Tibial artery (tissue), 4 donors: ENCODE results near the gene TRIM39.

ENCODE experiments used
- DNase-seq, 2 donors: peaks; one replicate each; pipeline ENCODE4 v3.0.0-alpha.2; 2019
- H3K27ac ChIP-seq, 2 donors: fragments of 200-600 bp; sonication (generic) in 1 of 2; 1 replicate in 1 of 2; 2 replicates in 1 of 2; pipeline ENCODE4 v1.5.1; 2018 to 2019; ENCODE audit warnings: mild to moderate bottlenecking in 1 of 2
- H3K27me3 ChIP-seq, 2 donors: fragments of 200-600 bp; sonication (generic) in 1 of 2; one replicate each; pipeline versions ENCODE4 v1.5.1 to v1.6.0; 2016 to 2019
- H3K36me3 ChIP-seq, 3 donors: fragments of 200-600 bp; sonication (generic) in 2 of 3; one replicate each; pipeline ENCODE4 v1.5.1; 2016 to 2019; ENCODE audit warnings: mild to moderate bottlenecking in 2 of 3
- H3K4me1 ChIP-seq, 4 donors: fragments of 200-600 bp; sonication (generic) in 2 of 4; 1 replicate in 3 of 4; 2 replicates in 1 of 4; pipeline ENCODE4 v1.5.1; 2016 to 2019
- H3K4me3 ChIP-seq, 2 donors: fragments of 200-600 bp; sonication (generic) in 1 of 2; 1 replicate in 1 of 2; 2 replicates in 1 of 2; pipeline ENCODE4 v1.5.1; 2018 to 2019; ENCODE audit warnings: mild to moderate bottlenecking in 2 of 2
- H3K9me3 ChIP-seq, 3 donors: fragments of 200-600 bp; sonication (generic) in 1 of 3; one replicate each; pipeline ENCODE4 v1.5.1; 2016 to 2019
- intact Hi-C: fragments of 100-400 bp; cut with DNase I; formaldehyde crosslinking; loops from one replicate; pipeline ENCODE4 v1.15.0; 2023; ENCODE audit warnings: low total_unique reads
- TF ChIP-seq, protein P1 (sequence below), 2 experiments: fragments of 200-600 bp in 1 of 2; fragments of 450-650 bp in 1 of 2; IDR thresholded peaks; one replicate each; pipeline ENCODE4 v1.5.1; 2017 to 2019; ENCODE audit warnings: antibody characterized with exemption in 2 of 2, mild to moderate bottlenecking in 1 of 2, moderate library complexity in 1 of 2

TRIM39 gene

DNA sequence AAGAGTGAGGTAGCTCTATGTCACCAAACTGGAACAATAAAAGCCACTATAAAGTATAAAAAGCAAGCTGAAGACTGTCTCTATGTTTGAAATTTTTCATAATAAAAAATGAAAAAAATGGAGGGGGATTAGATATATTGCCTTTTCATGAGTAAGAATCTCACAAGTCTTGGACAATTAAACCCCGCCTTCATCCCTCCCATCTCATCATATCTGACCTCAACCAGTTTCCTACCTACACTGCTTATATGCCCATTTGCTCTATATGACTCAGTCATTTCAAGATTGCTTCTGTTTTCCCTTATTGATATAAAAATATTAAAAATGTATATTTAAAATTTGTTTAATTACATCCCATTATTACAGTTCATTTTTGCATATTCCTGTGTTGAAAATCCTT, 2.9 kb upstream of the TRIM39 start:
- no peak for DNase-seq
- TF ChIP-seq, protein P1, sequence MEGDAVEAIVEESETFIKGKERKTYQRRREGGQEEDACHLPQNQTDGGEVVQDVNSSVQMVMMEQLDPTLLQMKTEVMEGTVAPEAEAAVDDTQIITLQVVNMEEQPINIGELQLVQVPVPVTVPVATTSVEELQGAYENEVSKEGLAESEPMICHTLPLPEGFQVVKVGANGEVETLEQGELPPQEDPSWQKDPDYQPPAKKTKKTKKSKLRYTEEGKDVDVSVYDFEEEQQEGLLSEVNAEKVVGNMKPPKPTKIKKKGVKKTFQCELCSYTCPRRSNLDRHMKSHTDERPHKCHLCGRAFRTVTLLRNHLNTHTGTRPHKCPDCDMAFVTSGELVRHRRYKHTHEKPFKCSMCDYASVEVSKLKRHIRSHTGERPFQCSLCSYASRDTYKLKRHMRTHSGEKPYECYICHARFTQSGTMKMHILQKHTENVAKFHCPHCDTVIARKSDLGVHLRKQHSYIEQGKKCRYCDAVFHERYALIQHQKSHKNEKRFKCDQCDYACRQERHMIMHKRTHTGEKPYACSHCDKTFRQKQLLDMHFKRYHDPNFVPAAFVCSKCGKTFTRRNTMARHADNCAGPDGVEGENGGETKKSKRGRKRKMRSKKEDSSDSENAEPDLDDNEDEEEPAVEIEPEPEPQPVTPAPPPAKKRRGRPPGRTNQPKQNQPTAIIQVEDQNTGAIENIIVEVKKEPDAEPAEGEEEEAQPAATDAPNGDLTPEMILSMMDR (IDR thresholded peaks at IDR 0.05), result no peak
- Histone ChIP-seq H3K9me3 (no peaks in the 10 kb centered on the region), H3K27ac (no peak overlapping the region), H3K36me3 (no peaks in the 10 kb centered on the region), H3K4me3 (no peak overlapping the region), H3K4me1 (peaks cover 0 to 29% (median 14%) of the 10 kb centered on the region in 4 donors), H3K27me3 (no peaks in the 10 kb centered on the region)
- intact Hi-C loops, result loop anchor here (10.0 kb wide), 1 partner anchor 109 kb away; the partner anchor contains the start of gene TRIM26

DNA sequence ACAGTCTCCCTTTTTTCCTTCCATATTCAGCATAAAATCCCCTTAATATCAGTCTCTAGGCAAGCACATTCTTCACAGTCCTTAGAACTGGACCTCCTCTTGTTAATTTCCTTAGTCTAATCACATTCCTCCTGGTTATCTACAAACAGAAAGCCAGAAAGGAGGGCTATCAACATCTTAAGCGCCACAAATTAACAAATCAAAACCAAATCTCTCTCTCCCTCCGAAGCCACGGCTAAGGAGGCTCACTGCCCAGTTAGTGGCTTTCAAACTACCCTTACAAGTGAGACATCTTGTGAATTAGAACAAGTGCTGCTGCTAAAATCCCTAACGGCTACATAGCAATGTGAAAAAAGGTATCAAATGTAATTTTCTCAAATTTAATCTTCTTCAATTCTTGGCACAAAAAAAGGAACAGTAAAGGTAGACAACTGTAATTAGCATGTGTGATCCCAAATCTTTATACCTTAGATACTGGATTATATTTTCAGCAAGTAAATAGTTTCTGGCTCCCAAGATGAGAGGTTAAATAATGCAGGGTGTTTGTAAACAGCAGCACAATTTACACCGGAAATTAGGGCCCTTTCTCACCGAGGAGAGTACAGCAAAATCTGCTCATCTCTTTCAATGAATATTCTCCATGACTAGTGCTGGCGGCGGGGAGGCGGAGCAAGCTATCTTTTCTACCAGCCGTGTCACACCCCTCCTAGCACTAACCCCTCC, 1.4 kb upstream of the TRIM39 start:
- intact Hi-C loops, result loop anchor here (10.0 kb wide), 1 partner anchor 111 kb away; the partner anchor contains the start of gene TRIM26
- Histone ChIP-seq H3K9me3 (no peaks in the 10 kb centered on the region), H3K4me3 (peak overlapping the region; percentile 59 to 62), H3K27ac (peak overlapping the region; percentile 85 to 89), H3K36me3 (peaks cover 11 to 14% (median 12%) of the 10 kb centered on the region in 3 donors), H3K4me1 (peaks cover 0 to 29% (median 14%) of the 10 kb centered on the region in 4 donors), H3K27me3 (no peaks in the 10 kb centered on the region)
- peak in 1 of 2 donors; percentile 41 for DNase-seq
- TF ChIP-seq, protein P1 (IDR thresholded peaks at IDR 0.05), result no peak

DNA sequence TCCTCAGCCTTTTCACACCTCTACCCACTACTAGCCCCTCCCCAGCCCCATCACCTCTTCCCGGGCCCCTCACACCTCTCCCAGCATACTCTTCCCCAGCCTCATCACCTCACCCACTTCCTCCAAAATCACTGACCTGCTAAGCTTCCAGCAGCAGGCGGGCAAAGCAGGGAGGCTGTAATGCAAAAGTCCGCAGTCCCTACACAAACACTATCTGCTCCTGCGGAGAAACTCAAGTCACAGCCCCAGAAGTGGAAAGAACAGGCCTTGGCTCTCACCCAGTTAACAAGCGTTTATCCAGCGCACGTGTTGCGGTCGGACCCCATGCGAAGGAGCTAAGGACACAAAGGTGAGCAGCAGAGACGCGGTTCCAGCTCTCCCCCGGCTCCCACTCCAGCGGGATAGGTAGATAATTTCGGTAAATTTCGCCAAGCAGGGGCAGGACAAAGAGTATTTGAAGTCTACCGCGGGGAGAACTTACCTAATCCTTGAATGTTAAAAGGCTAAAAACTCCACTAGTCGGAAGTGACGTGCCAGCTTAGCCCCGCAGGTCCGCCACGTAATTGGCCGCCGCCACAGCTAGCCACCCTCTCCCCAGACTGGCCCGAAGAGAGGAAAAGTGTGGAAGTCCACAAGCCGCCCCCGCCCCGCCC, 728 bp upstream of the TRIM39 start:
- H3K4me3 ChIP-seq, result peak overlapping the region; percentile 59 to 62
- TF ChIP-seq, protein P1 (IDR thresholded peaks at IDR 0.05), result no peak
- H3K4me1 ChIP-seq, result peaks cover 0 to 29% (median 14%) of the 10 kb centered on the region in 4 donors
- H3K27me3 ChIP-seq, result no peaks in the 10 kb centered on the region
- intact Hi-C loops, result loop anchor here (10.0 kb wide), 1 partner anchor 111 kb away; the partner anchor contains the start of gene TRIM26
- H3K9me3 ChIP-seq, result no peaks in the 10 kb centered on the region
- DNase-seq, result no peak
- H3K27ac ChIP-seq, result peak overlapping the region; percentile 85 to 89
- H3K36me3 ChIP-seq, result peaks cover 16 to 21% (median 18%) of the 10 kb centered on the region in 3 donors

DNA sequence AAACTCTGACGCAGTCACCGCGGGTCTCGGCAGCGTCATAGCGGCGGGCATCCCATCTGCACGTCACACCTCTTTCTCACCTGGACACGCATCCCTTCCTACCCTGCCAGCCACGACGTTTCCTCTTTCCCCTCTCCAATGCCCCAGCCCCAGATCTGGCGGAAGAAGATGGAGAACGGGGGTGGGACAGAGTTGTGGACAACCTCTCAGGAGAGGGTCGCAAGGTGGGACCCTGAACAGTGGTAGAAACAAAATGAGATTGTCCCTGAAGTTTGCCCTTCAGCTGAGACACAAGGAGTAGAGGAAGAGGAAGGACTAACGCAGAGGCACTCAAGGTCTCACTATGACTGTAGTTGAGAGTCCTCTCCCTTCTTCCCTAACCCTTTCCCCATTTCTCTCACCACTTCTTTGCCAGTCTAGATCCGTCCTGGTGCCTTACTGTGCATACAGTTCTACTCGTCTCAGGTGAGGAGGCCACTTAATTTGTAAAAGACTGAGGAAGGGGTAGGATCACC, 562 bp downstream of the TRIM39 start:
- peaks cover 0 to 29% (median 14%) of the 10 kb centered on the region in 4 donors for H3K4me1 ChIP-seq
- intact Hi-C loops, result loop anchor here (10.0 kb wide), 1 partner anchor 112 kb away; the partner anchor contains the start of gene TRIM26
- peaks cover 29 to 34% (median 29%) of the 10 kb centered on the region in 3 donors for H3K36me3 ChIP-seq
- H3K27ac ChIP-seq, result peak overlapping the region; percentile 85 to 89
- TF ChIP-seq, protein P1 (IDR thresholded peaks at IDR 0.05), result no peak
- no peaks in the 10 kb centered on the region for H3K9me3 ChIP-seq
- peak in 1 of 2 donors; percentile 49 for DNase-seq
- peak overlapping the region; percentile 59 to 62 for H3K4me3 ChIP-seq
- no peaks in the 10 kb centered on the region for H3K27me3 ChIP-seq

DNA sequence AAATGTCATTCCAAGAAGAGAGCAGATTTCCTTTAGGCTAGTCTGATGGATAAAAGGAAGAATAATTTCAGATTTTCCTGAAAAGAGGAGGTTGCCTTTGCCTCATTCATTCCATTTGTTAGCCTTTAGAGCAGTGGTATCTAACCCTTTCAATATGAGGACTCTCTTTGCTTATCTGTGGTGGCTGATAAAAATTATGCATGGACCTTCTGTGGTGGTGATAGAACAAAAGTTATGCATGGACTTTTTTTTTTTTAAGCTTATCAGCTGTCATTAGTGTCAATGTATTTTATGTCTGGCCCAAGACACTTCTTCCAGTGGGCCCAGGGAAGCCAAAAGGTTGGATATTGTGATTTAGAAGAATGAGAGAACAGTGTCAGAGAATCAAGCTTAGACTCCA, 1.7 kb downstream of the TRIM39 start:
- no peaks in the 10 kb centered on the region for H3K27me3 ChIP-seq
- peaks cover 31 to 43% (median 38%) of the 10 kb centered on the region in 3 donors for H3K36me3 ChIP-seq
- H3K9me3 ChIP-seq, result no peaks in the 10 kb centered on the region
- peaks cover 0 to 29% (median 14%) of the 10 kb centered on the region in 4 donors for H3K4me1 ChIP-seq
- TF ChIP-seq, protein P1 (IDR thresholded peaks at IDR 0.05), result no peak
- no peak overlapping the region for H3K4me3 ChIP-seq
- DNase-seq, result no peak
- no peak overlapping the region for H3K27ac ChIP-seq
- intact Hi-C loops, result loop anchor here (10.0 kb wide), 1 partner anchor 114 kb away; the partner anchor contains the start of gene TRIM26
